Measurements from ENCODE around the gene SMIM8. TPM values are rescaled to one million over a fixed set of nuclear protein-coding genes. Genes with fewer than 3 reads are reported as not detected.
A peak's percentile ranks its signal among the peaks of the same experiment; 100 is the strongest.
"Not testable (repeated sequence)": the region's sequence is repeated elsewhere in the genome, so short reads cannot be mapped to it uniquely, and the experiment has no call there.

The SMIM8 gene, protein sequence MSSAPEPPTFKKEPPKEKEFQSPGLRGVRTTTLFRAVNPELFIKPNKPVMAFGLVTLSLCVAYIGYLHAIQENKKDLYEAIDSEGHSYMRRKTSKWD
- total RNA-seq (2014; rRNA removed; shearing (Covaris generic)) = 6.4 and 8.7 TPM in 2 replicates

DNA sequence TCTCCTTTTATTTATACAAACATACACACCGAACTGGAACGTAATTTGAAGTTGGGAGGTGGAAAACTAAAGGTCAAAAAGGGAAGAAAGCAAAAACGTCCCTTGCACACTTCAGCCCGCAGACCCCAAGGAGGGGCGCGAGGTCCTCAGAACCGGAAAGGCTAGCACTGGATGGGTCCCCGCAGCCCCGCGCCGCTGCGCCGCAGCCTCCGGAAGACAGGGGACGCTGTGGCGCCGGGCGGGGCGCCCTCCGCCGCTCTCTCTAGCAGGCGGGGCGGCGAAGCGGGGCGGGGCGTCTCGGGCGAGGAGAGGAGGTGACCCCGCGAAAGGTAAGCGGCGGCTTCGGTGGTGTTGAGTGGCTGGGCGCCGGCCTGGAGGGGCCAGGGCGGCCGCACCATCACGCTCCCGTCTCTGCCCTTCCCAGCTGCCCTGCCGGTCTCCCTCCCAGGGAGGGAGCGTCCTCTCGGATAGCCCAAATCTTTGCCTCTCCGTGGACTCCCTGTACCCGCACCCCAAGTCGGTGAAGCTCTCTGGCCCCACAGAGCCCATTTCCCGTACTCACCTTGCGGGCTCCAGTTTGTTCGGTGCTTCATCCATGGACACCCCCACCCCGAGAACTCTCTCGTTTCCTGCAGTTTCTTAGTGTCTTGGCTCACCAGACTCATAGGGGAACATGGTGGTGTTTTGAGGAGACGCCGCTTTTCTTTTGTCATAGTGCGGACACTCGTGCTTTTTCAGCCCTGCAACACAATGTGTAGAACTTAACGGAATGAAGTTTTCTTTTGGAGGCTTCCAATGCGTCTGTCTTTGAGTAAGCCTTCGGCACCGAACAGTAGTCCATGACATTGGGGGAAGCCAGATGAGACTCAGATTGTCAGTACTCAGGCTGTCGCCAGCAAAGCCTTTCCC lies at the start of gene SMIM8:
Gene SMIM8, plus strand, starts transcription at position 285 of the 909 bp plus-strand sequence. CDS start 14,444 bp downstream, outside the sequence.
- peak; percentile 56 for DNase-seq (ENCODE audit: low spot score)

DNA sequence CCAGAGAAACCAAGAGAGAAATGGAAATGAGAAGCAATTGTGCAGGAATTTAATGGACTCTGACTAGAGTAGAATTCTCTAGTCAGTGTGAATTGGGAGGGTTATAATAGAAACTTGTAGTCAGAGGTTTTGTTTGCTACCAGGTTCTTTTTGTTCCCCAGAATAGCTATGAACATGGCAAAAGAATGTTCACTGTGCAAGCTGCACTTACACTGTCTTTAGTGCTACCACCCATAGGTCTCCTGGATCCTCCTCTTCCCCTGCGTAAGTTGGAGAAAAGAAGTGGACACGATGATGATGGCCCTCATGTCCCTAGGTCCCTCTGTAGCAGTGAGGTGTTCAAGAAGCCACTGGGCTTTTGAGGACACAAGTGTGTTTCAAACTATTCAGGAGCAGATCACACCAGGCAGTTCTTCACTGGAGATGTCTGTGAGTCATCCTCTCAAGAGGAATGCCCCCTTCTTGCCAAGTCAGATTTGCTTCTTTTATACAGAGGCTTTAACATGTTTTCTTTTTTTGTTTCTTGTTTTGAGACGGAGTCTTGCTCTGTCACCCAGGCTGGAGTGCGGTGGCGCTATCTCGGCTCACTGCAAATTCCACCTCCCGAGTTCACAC lies 47.6 kb upstream of the SMIM8 start:
- DNase-seq (ENCODE audit: low spot score) = peak; percentile 22

DNA sequence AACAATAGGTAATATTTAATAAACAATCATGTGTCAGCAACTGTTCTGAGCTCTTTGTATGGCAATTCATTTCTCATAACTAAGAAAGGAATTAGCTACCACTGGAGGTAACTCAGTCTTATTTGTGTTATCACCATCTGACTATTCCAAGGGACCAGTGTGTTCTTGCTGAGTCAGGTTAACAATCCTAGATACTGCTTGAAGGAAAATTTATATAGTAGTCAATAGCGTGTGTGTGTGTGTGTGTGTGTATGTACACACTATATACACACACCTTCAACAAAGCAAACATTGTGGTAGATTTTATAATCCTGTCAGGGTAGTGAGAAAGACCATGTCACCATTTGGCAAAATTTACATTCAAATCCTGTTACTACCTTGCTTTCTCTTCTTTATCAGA lies 45.8 kb upstream of the SMIM8 start:
- DNase-seq (ENCODE audit: low spot score) = no peak

DNA sequence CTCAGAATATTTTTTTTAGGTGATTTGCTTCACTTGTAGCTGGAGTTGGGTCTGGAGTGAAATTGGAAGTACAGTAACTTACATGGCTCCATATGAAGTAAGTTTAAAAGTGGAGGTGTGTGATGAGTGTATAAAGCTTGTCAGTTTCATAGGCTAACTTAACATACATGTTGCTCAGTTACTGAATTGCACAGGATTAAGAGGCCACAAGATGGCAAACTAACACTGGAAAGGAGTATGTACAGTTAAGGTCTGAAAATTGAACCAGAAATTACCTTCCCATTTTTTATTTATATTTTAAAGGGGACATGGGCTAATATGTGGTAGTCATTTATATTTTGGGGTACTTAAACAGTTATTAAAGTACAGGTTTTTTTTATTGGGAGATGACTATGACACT lies 45.3 kb upstream of the SMIM8 start:
- DNase-seq (ENCODE audit: low spot score) = no peak

DNA sequence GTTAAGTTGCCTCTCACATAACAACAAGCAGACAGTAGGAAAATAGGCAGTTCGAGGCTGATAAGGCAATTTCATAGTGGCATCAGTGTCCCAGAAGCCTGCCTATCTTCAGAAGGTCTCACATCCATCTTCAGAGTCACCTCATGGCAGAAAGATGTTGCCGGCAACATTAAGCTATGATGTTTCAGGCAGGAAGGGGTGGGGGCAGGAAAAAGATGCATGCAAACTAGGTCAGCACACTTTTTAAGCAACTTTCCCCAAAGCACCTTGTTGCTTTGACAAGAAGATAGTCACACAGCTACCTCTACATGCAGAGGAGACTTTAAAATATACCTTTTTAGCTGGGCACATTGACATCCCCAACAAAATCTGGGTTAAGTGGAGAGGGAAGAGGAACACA lies 43.2 kb upstream of the SMIM8 start:
- DNase-seq (ENCODE audit: low spot score) = no peak

DNA sequence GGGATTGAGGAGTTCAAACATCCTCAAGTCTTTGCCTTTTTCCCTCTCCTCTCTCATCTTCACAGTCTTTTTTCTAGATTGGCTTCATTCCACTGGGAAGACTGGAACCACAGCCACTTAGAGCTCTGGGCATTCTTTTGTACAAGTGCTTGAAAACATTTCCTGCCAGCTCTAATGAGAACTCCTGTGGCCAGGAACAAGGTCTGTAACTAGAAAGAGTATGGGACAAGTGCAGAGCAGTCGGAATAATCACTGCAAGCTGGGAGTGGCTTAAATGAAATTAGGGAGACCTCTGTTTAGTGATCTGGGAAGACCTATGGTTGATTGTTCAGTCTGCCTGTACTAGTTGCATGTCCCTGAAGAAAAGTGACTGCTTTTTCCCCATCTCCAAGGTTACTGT lies 41.0 kb upstream of the SMIM8 start:
- no peak for DNase-seq (ENCODE audit: low spot score)

DNA sequence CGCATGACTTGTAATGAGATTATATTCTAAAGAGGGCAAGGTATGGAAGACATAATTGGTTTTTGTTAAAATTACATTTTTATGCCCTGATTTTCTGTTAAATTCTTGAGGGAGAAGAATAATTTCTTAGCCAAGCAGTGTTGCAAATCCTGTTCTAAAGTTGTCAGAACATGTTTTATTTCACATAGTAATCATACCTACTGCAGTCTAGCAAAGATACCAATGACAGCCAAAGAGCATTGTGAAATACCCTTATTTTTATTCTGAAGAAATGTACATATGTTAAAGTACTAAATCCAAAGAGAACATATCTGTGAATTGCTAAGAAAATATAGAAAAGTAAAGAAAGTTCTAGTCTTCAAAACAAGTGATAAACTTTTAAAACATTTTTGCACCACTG lies 39.6 kb upstream of the SMIM8 start:
- DNase-seq (ENCODE audit: low spot score) = no peak

DNA sequence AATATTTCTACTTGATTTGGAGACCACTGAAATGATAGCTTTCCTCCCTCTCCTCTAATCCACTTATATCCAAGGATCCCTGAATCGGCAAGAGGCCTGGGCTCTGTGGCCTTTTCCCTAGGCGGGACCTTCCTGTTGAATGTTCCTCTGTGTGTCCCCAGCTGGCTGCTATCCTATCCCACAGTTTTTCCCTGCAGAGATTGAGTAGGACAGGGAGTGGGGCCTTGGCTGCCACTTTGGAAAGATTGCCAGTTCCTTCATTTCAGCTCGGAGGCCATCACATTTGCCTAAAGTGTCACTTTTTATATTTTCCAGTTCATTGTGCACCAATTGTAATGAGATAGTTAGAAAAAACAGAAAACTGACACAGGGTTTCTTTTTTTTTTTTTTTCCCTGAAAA lies 38.9 kb upstream of the SMIM8 start:
- no peak for DNase-seq (ENCODE audit: low spot score)

DNA sequence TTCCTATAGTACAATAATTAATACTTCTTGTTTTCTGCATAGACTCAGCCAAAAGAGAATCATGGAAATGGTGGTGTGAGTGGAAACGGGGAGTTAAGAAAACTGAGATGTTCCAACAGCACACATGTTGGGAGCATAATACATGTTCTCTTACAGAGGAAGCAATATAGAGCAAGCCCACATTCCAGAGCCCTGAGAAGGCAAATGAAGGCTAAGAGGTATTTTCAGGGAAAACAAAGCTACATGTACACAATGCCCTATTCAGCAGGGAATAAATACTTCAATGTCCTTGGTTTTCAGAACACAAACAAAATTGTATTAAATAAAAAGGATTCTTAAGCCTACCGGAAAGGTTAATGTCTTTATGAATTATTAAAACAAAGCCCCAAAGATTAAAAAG lies 35.1 kb upstream of the SMIM8 start:
- DNase-seq (ENCODE audit: low spot score) = no peak

DNA sequence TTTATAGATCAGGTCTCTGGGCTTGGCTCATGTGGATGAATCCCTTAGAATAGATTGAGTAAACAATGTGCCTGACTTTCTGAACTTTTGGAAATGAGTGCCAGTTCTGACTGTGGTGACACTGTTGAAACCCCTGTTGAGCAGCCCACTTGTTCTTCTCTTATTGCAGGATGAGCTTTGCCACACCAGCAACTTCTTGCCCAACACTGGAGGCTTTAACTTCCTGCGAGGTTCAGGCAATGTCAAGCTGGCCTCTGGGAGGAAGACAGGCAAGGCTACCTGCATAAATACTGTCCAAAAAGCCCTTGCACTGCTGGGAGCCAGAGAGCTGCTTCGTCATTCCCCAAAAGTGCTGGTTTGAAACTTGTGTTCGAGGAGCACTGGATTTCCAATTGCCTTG lies 32.8 kb upstream of the SMIM8 start:
- no peak for DNase-seq (ENCODE audit: low spot score)

DNA sequence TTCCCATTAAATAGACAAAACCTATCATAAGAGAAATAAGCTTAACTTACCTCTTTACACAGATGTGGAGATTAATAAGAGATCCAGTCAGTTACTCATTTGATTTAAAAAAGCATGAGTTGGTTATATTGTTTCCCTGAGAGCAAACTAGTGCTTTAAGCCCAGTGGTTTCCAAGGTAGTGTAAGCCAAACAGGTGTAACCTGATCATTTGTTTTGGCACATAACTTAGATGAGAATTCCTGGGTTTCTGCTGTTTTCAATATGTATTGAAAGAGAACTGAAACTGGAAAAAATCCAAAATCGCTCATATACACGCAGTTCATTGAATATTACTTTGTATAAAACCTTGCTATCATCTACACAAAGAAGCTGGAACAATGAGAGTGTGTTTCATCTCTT lies 30.5 kb upstream of the SMIM8 start:
- DNase-seq (ENCODE audit: low spot score) = no peak

DNA sequence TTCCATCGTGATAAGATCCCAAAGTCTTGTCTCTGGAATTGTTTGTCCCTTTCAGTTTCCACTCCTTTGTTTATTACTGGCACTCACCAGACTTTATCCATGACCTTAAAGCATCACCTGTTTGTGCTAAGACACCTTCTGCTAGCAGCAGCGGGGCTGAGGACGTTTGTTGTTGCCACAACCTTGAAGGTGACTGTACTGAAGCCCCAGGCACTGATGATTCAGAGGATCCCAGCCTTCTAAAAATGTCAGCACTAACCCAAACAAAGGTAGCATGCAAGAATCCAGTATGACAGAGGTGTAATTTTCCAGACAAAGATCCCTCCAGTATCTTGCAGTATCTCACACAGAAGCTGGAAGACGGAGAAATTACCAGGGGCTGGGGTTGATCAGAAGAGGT lies 28.9 kb upstream of the SMIM8 start:
- no peak for DNase-seq (ENCODE audit: low spot score)

DNA sequence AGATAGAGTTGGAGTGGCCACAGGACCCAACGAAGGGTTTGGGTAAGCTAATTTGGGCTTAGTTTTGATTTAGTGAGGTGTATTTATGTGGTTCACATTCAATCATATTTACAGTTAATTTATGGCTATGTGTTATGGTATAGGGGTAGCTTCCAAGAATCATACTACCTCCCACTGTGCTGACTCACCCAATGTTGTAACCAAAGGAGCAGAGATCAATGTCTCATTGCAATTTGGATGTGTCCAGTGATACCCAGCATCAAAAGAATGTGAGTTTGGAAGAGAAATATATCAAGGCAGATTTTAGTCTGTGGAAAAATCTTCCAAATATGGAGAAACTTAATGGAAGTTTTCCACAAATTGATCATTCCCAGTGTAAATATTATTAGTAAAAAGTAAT lies 25.3 kb upstream of the SMIM8 start:
- no peak for DNase-seq (ENCODE audit: low spot score)

DNA sequence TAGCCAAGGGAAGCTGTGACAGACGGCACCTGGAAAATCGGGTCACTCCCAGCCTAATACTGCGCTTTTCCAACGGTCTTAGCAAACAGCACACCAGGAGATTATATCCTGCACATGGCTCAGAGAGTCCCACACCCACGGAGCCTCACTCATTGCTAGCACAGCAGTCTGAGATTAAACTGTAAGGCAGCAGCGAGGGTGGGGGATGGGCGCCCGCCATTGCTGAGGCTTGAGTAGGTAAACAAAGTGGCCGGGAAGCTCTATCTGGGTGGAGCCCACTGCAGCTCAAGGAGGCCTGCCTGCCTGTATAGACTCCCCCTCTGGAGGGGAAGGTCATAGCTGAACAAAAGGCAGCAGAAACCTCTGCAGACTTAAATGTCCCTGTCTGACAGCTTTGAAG lies 21.1 kb upstream of the SMIM8 start:
- DNase-seq (ENCODE audit: low spot score) = not testable (repeated sequence)

DNA sequence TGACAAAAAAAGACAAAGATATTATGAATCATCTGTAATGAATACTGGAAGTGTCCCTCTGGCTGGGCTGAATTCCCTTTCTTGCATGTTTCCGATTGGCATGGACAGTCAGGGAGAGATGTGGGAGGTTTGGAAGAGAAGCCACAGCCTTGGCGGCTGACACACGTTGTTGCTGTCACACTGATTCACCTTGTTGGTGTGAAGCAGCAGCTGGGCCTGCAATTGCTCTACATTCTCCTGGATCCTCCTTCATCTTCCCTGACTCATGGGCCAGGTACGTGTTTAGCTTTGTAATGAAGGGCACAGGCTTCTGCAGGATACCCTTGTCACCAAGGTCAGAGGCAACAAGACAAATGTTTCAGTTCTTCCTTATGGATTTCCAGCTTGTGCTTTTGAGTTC lies 13.4 kb upstream of the SMIM8 start:
- no peak for DNase-seq (ENCODE audit: low spot score)

DNA sequence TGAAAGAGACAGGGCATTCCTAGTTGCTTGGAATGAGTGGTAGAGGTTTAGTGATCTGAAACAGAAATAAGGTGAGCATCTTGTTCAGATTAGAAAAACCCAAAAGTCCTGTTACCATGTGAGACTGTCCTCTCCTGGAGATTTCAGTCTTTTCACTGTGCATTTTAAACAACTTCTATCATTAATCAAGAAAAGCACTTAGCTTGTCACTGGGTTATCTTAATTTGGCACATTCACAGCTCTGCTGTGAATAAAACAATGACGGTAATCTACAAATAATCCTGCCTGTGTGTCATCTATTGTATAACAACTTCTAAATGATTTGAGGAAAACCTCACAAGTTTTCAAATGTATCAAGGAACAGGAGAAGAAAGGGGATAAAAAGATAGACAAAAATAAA lies 9.5 kb upstream of the SMIM8 start:
- no peak for DNase-seq (ENCODE audit: low spot score)

DNA sequence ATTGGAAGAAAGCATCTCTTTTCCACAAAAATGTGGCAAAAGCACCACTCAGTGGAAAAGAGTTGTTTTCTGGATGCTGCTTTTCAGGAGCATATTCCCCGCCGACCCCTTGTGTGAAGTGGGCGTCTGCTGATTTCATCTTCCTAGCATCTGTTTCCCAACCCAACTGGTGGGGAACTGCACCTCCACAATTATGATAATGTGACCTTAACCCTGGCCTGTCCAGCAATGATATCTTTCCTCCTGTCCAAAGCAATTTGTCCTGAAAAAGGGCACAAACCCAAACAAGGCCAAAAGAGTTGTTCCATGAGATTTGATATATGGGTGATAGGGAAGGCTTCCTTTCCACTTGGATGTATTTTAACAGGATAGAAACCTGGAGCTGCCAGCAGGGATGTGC lies 7.3 kb upstream of the SMIM8 start:
- DNase-seq (ENCODE audit: low spot score) = no peak

DNA sequence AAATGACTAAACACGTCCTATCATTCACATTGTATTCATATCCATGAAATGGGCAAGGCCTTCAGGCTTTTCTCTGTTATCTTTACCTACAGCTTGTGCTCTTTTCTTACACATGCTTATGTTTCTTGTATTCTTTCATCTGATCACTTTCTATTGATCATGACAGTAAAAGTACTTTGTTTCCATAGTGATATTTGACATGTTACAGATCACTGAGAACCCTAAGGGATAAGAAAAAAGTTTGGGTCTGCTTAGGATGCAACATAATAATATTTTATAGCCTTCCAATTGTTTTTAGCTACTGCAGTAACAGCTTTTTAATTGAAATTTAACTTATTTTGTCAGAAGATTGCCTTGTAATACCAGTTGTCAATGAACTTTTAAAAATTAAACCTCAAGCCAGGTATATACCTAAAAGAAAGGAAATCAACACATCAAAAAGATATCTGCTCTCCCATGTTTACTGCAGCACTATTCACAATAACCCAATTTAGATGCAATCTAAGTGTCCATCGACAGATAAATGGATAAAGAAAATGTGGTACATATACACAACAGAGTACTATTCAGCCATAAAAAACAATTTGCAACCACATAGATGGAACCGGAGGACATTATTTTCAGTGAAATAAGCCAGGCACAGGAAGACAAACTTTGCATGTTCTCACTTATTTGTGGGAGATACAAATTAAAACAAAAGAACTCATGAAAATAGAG lies 3.0 kb upstream of the SMIM8 start:
- DNase-seq (ENCODE audit: low spot score) = no peak

DNA sequence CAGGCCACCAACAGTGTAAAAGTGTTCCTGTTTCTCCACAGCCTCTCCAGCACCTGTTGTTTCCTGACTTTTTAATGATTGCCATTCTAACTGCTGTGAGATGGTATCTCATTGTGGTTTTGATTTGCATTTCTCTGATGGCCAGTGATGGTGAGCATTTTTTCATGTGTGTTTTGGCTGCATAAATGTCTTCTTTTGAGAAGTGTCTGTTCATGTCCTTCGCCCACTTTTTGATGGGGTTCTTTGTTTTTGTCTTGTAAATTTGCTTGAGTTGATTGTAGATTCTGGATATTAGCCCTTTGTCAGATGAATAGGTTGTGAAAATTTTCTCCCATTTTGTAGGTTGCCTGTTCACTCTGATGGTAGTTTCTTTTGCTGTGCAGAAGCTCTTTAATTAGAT lies 1.5 kb downstream of the SMIM8 start:
- not testable (repeated sequence) for DNase-seq (ENCODE audit: low spot score)

DNA sequence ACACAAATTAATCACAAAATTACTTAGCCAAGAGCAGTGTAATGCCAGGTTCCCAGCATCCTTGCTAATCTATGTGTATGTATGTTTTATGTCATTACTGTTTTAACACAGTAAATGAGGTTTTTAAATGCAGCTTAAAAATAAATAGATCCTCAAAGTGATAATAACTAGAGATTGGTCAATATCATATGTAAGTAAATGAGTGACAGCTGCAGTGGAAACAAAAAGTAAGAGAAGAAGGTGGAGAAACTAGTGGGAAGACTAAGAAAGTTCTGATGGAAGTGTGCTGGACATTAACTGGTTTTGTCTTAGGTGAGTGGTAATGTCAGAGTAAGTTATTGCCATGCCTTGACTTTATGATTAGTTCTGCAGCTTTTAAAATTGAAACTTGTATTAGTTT lies 8.6 kb downstream of the SMIM8 start:
- no peak for DNase-seq (ENCODE audit: low spot score)

DNA sequence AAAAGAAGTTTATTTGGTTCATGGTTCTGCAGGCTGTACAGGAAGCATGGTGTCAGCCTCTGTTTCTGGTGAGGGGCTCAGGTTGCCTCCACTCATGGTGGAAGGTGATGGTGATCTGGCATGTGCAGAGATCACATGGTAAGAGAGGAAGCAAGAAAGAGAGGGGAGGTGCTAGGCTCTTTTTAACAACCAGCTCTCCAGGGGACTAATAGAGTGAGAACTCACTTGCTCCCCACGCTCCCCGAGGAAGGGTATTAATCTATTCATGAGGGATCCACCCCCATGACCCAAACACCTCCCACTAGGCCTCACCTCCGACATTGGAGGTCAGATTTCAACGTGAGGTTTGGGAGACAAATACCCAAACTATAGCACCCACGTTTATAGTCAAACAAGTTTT lies 10.6 kb downstream of the SMIM8 start:
- DNase-seq (ENCODE audit: low spot score) = no peak

DNA sequence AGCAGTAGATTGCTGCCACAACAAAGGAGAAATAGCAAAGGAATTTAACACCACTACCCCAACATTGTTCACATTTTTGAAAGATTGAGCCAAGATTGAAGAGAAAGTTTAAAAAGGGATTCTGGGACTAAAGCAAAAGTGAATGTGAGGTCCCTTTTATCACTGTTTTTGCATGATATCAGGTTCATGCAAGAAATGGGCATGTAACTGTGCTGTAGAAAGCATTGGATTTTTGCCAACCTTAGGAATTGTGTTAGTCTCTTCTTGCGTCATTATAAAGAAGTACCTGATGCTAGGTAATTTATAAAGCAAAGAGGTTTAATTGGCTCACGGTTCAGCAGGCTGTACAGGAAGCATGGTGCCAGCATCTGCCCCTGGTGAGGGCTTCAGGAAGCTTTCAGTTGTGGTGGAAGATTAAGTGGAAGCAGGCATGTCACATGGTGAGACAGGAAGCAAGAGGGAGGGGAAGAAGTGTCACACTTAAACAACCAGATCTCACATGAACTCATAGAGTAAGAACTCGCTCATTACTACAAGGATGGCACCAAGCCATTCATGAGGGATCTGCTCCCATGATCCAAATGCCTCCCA lies 11.3 kb downstream of the SMIM8 start:
- peak; percentile 41 for DNase-seq (ENCODE audit: low spot score)
